Activated CD8-positive, alpha-beta memory T cell treated with anti-CD3 and anti-CD28 coated beads for 24 hours (primary cell): ENCODE data around the gene TARBP2.

Source experiments
- DNase-seq: peaks from one replicate; pipeline ENCODE4 v3.0.0-alpha.2; 2020

TARBP2 gene

GRCh38 chr12:53496752-53497032 is 4.4 kb upstream of the TARBP2 start:
- no peak for DNase-seq

GRCh38 chr12:53497461-53497860 is 3.6 kb upstream of the TARBP2 start:
- DNase-seq, result no peak

- no peak for DNase-seq
Observed at GRCh38 chr12:53498235-53498630, 2.9 kb upstream of the TARBP2 start.

- peak; percentile 90 for DNase-seq
Observed at GRCh38 chr12:53499266-53500141, 1.6 kb upstream of the TARBP2 start, which contains the start of gene MAP3K12. TSS of gene MAP3K12 (minus strand) at chr12:53499458. CDS start at chr12:53487391, 12,067 bp downstream.

GRCh38 chr12:53500142-53500775 is 824 bp upstream of the TARBP2 start:
- no peak for DNase-seq

- no peak for DNase-seq
Observed at GRCh38 chr12:53501615-53502181, 615 bp downstream of the TARBP2 start.

- no peak for DNase-seq
Observed at GRCh38 chr12:53502331-53502730, 1.2 kb downstream of the TARBP2 start.

GRCh38 chr12:53502983-53503728 is 2.1 kb downstream of the TARBP2 start:
- no peak for DNase-seq

- DNase-seq, result no peak
Observed at GRCh38 chr12:53504004-53504920, 3.2 kb downstream of the TARBP2 start.

- DNase-seq, result no peak
Observed at GRCh38 chr12:53505086-53505485, 4.0 kb downstream of the TARBP2 start.

- no peak for DNase-seq
Observed at GRCh38 chr12:53505555-53506449, 4.7 kb downstream of the TARBP2 start.

GRCh38 chr12:53506450-53506785 is 5.3 kb downstream of the TARBP2 start:
- no peak for DNase-seq

- no peak for DNase-seq
Observed at GRCh38 chr12:53506881-53507602, 6.0 kb downstream of the TARBP2 start, which contains the start of gene NPFF. TSS of gene NPFF (minus strand) at chr12:53507484. CDS start at chr12:53507474, 10 bp downstream.

GRCh38 chr12:53507603-53507885 is 6.5 kb downstream of the TARBP2 start:
- DNase-seq, result no peak

GRCh38 chr12:53508534-53509170 is 7.6 kb downstream of the TARBP2 start:
- peak; percentile 95 for DNase-seq

- DNase-seq, result no peak
Observed at GRCh38 chr12:53510181-53510812, 9.2 kb downstream of the TARBP2 start.

- DNase-seq, result no peak
Observed at GRCh38 chr12:53513712-53514410, 12.8 kb downstream of the TARBP2 start.

- no peak for DNase-seq
Observed at GRCh38 chr12:53514628-53515290, 13.7 kb downstream of the TARBP2 start.

- no peak for DNase-seq
Observed at GRCh38 chr12:53515291-53515680, 14.2 kb downstream of the TARBP2 start.
